ENCODE data around the gene FGB.
"Not testable (repeated sequence)": the region's sequence is repeated elsewhere in the genome, so short reads cannot be mapped to it uniquely, and the experiment has no call there.

Gene FGB

GRCh38 chr4:154566639-154567204 lies 3.9 kb downstream of the FGB start:
- no peak for DNase-seq

DNA sequence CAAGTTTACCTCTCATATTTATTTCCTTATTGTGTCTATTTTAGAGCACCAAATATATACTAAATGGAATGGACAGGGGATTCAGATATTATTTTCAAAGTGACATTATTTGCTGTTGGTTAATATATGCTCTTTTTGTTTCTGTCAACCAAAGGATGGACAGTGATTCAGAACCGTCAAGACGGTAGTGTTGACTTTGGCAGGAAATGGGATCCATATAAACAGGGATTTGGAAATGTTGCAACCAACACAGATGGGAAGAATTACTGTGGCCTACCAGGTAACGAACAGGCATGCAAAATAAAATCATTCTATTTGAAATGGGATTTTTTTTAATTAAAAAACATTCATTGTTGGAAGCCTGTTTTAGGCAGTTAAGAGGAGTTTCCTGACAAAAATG lies 6.2 kb downstream of the FGB start:
- no peak for DNase-seq

DNA sequence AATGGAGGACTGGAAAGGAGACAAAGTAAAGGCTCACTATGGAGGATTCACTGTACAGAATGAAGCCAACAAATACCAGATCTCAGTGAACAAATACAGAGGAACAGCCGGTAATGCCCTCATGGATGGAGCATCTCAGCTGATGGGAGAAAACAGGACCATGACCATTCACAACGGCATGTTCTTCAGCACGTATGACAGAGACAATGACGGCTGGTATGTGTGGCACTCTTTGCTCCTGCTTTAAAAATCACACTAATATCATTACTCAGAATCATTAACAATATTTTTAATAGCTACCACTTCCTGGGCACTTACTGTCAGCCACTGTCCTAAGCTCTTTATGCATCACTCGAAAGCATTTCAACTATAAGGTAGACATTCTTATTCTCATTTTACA lies 6.8 kb downstream of the FGB start:
- DNase-seq = no peak

- no peak for DNase-seq
These were observed 10.5 kb downstream of the FGB start for GRCh38 chr4:154573190-154573870.

DNA sequence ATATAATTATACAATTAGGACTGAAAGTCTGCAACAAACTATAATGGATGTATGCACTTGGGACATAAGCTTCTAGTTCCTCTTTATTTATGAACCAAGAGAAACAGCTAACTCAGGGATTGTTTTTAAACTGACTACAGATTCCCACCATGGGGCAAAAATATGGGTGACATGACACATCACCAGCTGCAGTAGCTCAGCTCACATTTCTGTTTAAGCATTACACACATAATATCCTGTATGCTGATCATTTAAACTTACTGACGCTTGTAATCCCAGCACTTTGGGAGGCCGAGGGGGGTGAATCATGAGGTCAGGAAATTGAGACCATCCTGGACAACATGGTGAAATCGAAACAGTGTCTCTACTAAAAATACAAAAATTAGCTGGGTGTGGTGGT lies 11.5 kb downstream of the FGB start:
- DNase-seq = no peak

DNA sequence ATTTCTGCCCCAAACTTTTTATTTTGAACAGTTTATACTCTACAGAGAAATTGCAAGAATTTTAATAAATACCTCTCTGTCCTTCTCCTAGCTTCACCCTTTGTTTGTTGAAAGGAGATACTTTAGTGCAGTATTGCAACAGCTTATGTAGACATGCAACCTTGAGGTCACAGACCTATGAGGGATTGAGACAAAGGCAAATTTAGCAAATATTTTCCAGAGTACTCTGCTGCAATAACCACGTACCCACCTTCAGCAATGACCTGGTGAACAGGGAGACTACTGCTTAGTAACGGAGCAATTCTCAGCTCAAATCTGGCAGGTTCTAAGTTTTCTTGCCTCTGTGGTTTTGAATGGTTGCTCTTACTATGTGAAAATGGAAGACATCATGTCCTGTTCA lies 14.5 kb downstream of the FGB start:
- no peak for DNase-seq

DNA sequence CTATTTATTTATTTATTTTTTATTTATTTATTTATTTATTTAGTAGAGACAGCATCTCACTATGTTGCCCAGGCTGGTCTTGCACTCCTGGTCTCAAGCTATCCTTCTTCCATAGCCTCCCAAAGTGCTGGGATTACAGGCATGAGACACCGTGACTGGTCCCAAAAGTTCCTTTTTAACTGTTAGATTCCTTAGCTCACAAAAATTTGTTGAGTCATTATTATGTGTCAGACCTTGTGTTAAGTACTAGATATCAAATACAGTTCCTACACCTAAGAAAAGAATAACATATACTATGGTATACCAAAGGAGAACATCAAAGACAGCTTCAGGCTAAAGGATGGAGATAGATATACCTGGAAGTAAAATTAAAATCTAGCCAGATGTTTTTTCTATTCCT lies 16.1 kb downstream of the FGB start:
- no peak for DNase-seq

GRCh38 chr4:154579927-154580326 lies 17.1 kb downstream of the FGB start:
- no peak for DNase-seq

DNA sequence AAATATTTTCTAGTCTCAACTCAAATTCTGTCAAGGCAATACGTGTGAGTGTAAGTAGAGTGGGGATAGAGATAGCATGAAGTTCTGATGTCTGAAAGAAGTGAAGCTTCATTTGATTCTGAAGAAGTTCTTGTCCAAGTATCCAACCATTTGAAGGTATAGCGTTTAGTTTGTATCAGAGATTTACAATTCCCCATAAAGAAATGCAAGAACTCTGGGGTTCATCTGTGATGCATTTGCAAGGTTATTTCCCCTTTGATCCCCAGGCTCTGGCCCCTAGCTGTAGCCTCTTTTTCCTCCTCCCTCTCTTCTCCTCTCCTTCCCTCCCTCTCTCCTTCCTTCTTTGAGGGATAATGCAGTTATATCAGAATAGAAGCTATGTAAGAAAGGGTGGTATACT lies 19.9 kb downstream of the FGB start:
- DNase-seq = no peak

DNA sequence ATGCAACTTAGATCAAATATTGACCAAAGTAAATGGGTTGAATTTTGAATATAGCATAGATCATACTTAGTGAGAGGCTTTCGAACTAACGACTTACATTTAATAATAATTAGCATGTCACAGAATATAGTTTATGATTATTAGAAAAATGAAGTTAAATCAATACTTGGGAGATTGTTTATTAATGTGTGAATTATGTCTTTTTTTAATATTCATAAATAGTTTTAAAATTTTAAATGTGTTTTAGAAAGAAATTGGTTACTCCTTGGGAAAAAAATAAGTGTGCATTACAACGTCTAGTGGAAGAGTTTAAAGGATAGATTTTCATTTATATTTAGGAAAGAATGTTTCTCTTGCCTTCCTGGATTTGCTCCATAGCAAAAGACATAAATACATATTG lies 20.4 kb downstream of the FGB start:
- DNase-seq = no peak

GRCh38 chr4:154583677-154584076 lies 20.9 kb downstream of the FGB start:
- DNase-seq = no peak

- DNase-seq = no peak
These were observed 21.4 kb downstream of the FGB start for GRCh38 chr4:154584259-154584658.

DNA sequence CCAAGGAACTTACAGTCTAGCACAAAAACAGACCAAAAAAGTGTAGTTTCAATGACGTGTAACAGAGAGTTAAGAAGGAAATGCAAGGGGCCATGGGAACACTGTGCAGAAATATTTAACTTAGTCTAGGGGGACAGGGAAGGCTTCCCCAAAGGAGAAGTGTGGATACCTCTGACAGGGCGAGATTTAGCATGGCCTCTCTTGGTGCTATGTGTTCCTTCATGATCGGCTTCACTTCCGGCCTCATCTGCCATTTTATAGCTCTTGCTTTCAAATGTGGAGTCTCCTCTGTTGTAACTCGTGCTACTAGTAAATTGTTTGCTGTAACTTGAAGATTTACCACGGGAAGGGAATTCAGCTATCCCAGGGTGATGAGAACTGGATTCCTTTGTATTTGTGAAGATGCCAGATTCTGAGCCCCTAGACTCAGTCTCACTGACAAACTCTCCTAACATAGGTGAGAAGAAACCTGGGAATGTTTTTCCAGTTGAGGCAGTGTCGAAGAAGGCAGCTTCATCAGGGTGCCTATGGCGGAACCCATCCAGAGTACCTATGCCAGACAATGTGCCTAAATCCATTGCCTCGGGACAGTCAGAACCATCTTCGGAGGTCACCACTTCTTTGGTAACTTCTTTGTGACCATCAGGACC lies 22.7 kb downstream of the FGB start:
- no peak for DNase-seq

DNA sequence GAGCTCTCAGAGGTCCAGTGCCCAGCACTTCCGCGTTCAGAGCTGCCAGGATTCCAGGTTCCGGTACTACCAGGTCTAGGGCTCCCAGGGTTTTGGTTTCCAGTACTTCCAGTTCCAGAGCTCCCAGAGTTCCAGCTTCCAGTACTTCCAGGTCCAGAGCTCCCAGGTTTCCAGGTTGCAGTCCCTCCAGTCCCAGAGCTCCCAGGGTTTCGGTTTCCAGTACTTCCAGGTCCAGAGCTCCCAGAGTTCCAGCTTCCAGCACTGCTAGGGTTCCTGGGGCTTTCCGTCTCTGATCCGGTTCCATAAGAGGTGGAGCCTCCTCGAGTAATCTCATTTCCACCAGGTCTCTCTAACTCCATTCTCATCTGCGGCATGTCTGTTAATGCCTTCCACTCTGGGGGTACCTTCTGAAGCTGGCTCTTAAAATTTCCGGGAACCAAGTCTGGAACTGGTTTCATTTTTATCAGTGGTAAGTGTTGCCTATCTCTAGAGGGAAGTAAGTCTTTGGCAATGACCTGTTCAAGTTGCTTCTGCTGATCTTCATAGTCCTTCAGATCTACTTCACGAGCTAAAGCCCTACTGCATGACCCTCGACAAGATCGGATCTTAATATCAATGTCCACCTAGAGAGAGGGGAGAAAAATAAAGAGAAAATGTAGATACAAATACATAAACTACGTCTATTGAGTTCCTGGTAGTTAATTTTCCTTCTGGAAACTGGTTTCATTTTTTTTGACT lies 23.7 kb downstream of the FGB start:
- no peak for DNase-seq

DNA sequence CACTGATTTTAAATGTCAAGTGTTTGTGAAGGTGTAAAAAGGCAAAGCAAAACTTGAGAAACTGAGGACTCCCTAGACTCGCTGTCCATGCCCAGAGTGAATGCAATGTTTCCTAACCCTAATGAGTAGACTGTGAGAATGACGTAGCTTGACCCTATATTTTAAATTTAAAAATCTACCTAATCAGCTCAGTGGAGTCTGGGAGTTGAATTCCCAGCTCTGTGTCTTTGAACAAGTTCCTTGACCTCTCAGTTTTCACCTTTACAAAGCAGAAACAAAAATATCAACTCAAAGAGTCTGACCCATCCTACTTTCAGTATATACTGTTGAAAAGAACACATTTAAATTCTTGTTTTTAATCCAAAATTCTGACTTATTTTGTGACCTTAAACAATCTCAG lies 25.4 kb downstream of the FGB start:
- DNase-seq = no peak

GRCh38 chr4:154589296-154590197 lies 26.7 kb downstream of the FGB start:
- DNase-seq = no peak

DNA sequence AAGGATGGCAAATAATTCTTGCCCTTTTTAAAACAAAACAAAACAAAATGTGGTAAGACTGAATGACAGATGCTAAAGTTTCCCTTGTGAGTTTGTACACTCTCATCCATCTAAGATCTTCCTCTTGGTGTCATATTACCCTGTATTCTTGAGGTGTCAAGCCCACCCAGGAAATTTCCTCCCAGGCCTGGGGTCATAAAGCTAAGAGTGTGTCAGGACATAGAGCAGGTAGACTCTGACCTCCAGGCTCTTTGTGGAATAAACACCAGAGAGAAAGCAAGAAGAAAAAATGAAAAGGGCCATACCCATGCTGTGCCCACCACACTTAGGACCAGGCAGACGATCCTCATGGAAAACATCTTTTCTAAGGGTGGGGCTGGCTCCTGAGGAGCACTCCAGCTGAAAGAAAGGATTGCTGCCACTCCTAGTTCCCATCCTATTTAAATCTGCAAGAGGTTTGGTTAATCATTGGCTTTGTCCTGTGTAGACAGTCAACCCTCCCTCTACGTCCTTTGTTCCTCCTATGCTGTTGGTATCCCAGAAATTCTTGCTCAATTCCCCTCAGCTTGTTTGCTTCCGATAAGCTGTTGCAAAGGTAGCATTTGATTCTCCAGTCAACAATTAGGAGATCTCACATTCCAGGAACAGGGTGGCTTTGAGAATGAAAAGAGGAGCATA lies 27.7 kb downstream of the FGB start, which contains the start of gene FGA:
TSS of gene FGA (minus strand) at position 414 of the 678 bp plus-strand sequence. CDS start at position 359, 55 bp downstream.
- no peak for DNase-seq

DNA sequence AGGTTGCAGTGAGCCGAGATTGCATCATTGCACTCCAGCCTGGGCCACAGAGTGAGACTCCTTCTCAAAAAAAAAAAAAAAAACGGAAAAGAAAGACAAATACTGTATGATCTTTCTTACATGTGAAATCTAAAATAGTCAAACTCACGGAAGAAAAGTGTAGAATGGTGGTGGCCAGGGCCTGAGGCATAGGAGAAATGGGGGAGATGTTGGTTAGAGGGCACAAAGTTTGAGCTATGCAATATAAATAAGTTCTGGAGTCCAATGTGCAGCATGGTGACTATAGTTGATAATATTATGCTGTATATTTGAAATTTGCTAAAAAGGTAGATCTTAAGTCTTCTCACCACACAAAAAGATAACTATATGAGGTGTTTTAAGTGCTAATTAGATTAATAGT lies 29.1 kb downstream of the FGB start:
- no peak for DNase-seq

DNA sequence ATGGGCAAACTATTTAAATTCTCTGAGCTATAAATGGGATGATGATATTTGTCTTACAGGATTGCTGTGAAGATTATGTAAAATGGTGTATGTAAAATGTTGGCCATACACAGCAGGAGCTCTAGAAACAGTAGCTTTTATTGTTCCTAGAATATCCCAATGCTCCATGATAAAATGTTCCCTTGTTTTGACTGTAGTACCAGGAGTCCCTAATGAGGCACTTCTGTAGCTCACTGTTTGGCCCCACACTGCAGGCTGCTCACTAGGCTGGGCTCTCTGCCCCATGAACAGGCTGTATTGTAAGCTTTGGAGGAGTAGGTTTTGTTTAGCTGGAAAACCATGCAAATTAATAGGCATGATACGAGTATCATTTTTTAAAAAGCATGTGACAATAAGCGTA lies 31.1 kb downstream of the FGB start:
- DNase-seq = no peak

- DNase-seq = not testable (repeated sequence)
These were observed 31.5 kb downstream of the FGB start for GRCh38 chr4:154594343-154594742.

DNA sequence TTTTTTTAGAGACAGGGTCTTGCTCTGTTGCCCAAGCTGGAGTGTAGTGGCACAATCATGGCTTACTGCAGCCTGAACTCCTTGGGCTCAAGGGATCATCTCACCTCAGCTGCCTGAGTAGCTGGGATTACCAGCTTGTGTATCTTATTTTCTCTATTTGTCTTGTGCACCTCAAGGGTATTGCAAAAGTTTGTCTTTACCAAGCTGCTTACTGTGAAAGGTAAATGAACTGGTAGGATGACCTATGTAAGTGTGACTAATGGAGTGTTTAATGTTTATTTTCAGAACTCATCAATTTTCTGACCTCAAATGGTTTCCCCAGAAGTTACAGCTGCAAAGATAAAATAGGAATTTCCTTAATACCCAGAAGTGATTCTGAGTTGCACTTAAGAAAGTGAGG lies 33.0 kb downstream of the FGB start:
- no peak for DNase-seq

- not testable (repeated sequence) for DNase-seq
These were observed 34.5 kb downstream of the FGB start for GRCh38 chr4:154597281-154597680.

All from GDM1 (cell line).